Mesothelial cell of epicardium (in vitro differentiated cells): ENCODE results near the gene SIVA1. TPM values are rescaled to one million over a fixed set of nuclear protein-coding genes. Genes with fewer than 3 reads are reported as not detected.

Experiments
- DNase-seq, 2 experiments: peaks; one replicate each; pipeline ENCODE4 v3.0.0; 2021; ENCODE audit warnings: low spot score in 2 of 2; ENCODE audit not compliant: unreplicated experiment in 2 of 2
- H3K27ac Mint-ChIP-seq: 2 replicates; pipeline ENCODE4 v1.8.0; 2021; ENCODE audit warnings: mixed read lengths
- H3K27me3 Mint-ChIP-seq: 2 replicates; pipeline ENCODE4 v1.8.0; 2021; ENCODE audit warnings: low read depth, mixed read lengths
- H3K36me3 Mint-ChIP-seq: 2 replicates; pipeline ENCODE4 v1.8.0; 2021; ENCODE audit warnings: mixed read lengths
- H3K4me1 Mint-ChIP-seq: 2 replicates; pipeline ENCODE4 v1.8.0; 2021; ENCODE audit warnings: mixed read lengths
- H3K4me3 Mint-ChIP-seq: 2 replicates; pipeline ENCODE4 v1.8.0; 2021; ENCODE audit warnings: mild to moderate bottlenecking, moderate library complexity, mixed read lengths
- H3K9me3 Mint-ChIP-seq: 2 replicates; pipeline ENCODE4 v1.8.0; 2021; ENCODE audit warnings: mixed read lengths
- total RNA-seq: library from RNA; stranded (reverse); gene quantifications from 3 replicates; pipeline ENCODE4 v1.2.1, GENCODE V29; 2021
- TF ChIP-seq, protein P1 (sequence below): fragments of 200-600 bp; sonication (generic); IDR thresholded peaks from one replicate; pipeline ENCODE4 v1.5.0; 2021; ENCODE audit warnings: antibody characterized with exemption; ENCODE audit not compliant: unreplicated experiment

Gene SIVA1
- total RNA-seq, 1 donor from 2014 or later = 70.9 TPM

DNA sequence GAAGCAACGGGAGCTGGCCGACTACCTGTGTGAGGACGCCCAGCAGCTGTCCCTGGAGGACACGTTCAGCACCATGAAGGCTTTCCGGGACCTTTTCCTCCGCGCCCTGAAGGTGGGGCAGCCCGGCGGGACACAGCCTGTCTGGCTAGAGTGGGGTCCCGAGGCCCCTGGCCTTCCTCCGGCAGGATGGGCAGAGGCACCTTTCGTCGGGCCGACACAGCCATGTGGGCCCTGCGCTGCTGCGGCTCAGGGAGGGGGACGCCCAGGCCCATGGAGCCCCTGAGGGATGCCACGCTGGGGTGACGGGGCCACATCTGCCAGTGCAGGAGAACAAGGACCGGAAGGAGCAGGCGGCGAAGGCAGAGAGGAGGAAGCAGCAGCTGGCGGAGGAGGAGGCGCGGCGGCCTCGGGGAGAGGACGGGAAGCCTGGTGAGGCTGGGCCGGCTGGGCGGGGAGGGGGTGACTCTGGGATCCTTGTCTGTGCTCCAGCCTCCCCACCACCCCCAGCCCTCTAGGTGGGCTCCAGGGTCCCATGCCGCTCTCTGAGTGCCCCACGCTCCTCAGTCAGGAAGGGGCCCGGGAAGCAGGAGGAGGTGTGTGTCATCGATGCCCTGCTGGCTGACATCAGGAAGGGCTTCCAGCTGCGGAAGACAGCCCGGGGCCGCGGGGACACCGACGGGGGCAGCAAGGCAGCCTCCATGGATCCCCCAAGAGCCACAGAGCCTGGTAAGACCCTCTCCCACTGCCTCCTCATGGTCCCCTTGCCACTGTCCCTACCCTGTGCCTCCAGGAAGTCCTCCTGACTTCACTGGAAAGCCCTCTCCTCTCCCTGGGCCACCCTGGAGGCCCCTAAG lies 39.8 kb upstream of the SIVA1 start:
- Mint-ChIP-seq H3K9me3 (no peaks in the 10 kb centered on the region), H3K4me1 (peaks cover 2% of the 10 kb centered on the region), H3K4me3 (no peak overlapping the region), H3K27ac (no peak overlapping the region), H3K27me3 (no peaks in the 10 kb centered on the region), H3K36me3 (peaks cover 13% of the 10 kb centered on the region)
- TF ChIP-seq, protein P1, sequence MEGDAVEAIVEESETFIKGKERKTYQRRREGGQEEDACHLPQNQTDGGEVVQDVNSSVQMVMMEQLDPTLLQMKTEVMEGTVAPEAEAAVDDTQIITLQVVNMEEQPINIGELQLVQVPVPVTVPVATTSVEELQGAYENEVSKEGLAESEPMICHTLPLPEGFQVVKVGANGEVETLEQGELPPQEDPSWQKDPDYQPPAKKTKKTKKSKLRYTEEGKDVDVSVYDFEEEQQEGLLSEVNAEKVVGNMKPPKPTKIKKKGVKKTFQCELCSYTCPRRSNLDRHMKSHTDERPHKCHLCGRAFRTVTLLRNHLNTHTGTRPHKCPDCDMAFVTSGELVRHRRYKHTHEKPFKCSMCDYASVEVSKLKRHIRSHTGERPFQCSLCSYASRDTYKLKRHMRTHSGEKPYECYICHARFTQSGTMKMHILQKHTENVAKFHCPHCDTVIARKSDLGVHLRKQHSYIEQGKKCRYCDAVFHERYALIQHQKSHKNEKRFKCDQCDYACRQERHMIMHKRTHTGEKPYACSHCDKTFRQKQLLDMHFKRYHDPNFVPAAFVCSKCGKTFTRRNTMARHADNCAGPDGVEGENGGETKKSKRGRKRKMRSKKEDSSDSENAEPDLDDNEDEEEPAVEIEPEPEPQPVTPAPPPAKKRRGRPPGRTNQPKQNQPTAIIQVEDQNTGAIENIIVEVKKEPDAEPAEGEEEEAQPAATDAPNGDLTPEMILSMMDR = no peak
- DNase-seq = no peak

DNA sequence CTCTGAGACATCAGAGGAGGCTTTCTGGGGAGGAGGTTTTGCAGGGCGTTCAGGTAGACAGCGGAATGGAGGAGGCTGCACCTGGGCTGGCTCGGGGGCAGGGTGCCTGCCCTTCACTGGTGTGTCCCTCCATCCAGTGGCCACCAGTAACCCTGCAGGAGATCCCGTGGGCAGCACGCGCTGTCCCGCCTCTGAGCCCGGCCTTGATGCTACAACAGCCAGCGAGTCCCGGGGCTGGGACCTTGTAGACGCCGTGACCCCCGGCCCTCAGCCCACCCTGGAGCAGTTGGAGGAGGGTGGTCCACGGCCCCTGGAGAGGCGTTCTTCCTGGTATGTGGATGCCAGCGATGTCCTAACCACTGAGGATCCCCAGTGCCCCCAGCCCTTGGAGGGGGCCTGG lies 38.9 kb upstream of the SIVA1 start:
- Mint-ChIP-seq H3K4me1 (no peaks in the 10 kb centered on the region), H3K4me3 (no peak overlapping the region), H3K36me3 (peaks cover 13% of the 10 kb centered on the region), H3K27ac (no peak overlapping the region), H3K9me3 (no peaks in the 10 kb centered on the region), H3K27me3 (no peaks in the 10 kb centered on the region)
- TF ChIP-seq, protein P1 = no peak
- DNase-seq = no peak

DNA sequence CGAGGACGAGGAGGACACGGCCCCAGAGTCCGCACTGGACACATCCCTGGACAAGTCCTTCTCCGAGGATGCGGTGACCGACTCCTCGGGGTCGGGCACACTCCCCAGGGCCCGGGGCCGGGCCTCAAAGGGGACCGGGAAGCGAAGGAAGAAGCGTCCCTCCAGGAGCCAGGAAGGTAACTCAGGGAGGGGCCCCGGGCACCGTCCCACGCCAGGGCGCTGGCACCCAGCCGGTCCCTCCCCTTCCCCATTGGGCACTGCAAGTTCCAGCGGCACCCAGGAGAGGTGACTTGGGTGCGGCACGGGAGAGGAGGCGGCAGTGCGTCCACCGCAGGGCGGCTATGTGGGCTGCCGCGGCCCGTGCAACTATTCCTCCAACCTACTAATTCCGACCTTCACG lies 38.3 kb upstream of the SIVA1 start:
- Mint-ChIP-seq H3K36me3 (peaks cover 16% of the 10 kb centered on the region), H3K27me3 (no peaks in the 10 kb centered on the region), H3K4me3 (no peak overlapping the region), H3K4me1 (no peaks in the 10 kb centered on the region), H3K9me3 (no peaks in the 10 kb centered on the region), H3K27ac (no peak overlapping the region)
- TF ChIP-seq, protein P1 = no peak
- DNase-seq = no peak

DNA sequence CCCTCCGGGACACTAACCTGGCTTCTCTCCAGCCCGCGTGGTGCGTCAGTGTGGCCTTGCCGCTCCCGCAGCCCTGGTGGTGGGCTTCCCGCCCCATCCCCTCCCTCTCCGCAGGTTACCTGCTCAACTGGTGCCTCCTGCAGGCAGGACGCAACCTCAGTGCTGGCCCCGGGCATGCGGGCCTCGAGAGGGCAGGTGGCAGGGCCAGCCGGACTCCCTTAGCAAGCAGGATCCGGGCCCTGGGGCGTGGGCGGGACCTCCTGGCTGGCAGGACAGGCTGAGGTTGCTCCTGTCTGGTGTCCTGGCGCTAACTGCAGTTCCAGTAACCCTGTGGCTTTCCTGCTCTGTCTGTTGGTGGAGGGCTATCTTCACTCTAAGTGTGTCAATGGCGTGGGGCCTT lies 37.5 kb upstream of the SIVA1 start:
- no peaks in the 10 kb centered on the region for H3K4me1 Mint-ChIP-seq
- TF ChIP-seq, protein P1 = no peak
- no peaks in the 10 kb centered on the region for H3K27me3 Mint-ChIP-seq
- no peak overlapping the region for H3K4me3 Mint-ChIP-seq
- H3K36me3 Mint-ChIP-seq = peaks cover 19% of the 10 kb centered on the region
- no peaks in the 10 kb centered on the region for H3K9me3 Mint-ChIP-seq
- no peak for DNase-seq
- no peak overlapping the region for H3K27ac Mint-ChIP-seq

DNA sequence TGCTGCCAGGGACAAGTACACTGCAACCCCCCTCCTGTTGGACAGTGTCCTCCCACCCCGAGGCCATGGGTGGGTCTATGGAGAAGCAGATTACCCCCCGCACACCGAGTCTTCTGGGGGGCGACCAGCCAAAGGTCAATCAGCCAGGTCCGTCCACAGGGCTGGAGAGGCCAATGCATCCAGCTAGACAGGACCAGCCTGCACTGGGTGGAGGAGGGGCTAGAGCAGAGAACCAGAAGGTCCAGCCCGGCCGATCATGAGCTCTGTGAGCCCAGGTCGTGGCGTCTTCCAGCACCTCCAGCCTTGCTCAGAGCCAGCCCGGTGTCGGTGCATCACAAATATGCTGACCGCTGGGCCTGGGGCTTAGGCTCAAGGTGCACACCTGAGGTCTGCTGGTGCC lies 37.1 kb upstream of the SIVA1 start:
- TF ChIP-seq, protein P1 = no peak
- no peak overlapping the region for H3K4me3 Mint-ChIP-seq
- peaks cover 19% of the 10 kb centered on the region for H3K36me3 Mint-ChIP-seq
- DNase-seq = no peak
- no peaks in the 10 kb centered on the region for H3K27me3 Mint-ChIP-seq
- no peak overlapping the region for H3K27ac Mint-ChIP-seq
- no peaks in the 10 kb centered on the region for H3K4me1 Mint-ChIP-seq
- no peaks in the 10 kb centered on the region for H3K9me3 Mint-ChIP-seq
